Tibial nerve (tissue), 3 donors: ENCODE measurements around the gene FAM200B.

ENCODE experiments used
- POLR2A ChIP-seq, 2 donors: fragments of 450-650 bp; IDR thresholded peaks; one replicate each; pipeline ENCODE4 v1.6.1; 2017; ENCODE audit warnings: antibody characterized with exemption in 2 of 2, mild to moderate bottlenecking in 2 of 2, moderate library complexity in 2 of 2
- TF ChIP-seq, protein P1 (sequence below), 5 experiments: fragments of 200-600 bp in 3 of 5; fragments of 450-650 bp in 2 of 5; sonication (generic) in 3 of 5; IDR thresholded peaks; one replicate each; pipeline ENCODE4 v1.5.1; 2016 to 2019; ENCODE audit warnings: antibody characterized with exemption in 5 of 5, mild to moderate bottlenecking in 3 of 5, moderate library complexity in 2 of 5

GRCh38 chr4:15665753-15666365 lies 15.8 kb upstream of the FAM200B start:
- TF ChIP-seq, protein P1, sequence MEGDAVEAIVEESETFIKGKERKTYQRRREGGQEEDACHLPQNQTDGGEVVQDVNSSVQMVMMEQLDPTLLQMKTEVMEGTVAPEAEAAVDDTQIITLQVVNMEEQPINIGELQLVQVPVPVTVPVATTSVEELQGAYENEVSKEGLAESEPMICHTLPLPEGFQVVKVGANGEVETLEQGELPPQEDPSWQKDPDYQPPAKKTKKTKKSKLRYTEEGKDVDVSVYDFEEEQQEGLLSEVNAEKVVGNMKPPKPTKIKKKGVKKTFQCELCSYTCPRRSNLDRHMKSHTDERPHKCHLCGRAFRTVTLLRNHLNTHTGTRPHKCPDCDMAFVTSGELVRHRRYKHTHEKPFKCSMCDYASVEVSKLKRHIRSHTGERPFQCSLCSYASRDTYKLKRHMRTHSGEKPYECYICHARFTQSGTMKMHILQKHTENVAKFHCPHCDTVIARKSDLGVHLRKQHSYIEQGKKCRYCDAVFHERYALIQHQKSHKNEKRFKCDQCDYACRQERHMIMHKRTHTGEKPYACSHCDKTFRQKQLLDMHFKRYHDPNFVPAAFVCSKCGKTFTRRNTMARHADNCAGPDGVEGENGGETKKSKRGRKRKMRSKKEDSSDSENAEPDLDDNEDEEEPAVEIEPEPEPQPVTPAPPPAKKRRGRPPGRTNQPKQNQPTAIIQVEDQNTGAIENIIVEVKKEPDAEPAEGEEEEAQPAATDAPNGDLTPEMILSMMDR (IDR thresholded peaks at IDR 0.05), result no peak
- TF ChIP-seq POLR2A (IDR thresholded peaks at IDR 0.05), result no peak
